ENCODE measurements around the gene NOD2.

The NOD2 gene

DNA sequence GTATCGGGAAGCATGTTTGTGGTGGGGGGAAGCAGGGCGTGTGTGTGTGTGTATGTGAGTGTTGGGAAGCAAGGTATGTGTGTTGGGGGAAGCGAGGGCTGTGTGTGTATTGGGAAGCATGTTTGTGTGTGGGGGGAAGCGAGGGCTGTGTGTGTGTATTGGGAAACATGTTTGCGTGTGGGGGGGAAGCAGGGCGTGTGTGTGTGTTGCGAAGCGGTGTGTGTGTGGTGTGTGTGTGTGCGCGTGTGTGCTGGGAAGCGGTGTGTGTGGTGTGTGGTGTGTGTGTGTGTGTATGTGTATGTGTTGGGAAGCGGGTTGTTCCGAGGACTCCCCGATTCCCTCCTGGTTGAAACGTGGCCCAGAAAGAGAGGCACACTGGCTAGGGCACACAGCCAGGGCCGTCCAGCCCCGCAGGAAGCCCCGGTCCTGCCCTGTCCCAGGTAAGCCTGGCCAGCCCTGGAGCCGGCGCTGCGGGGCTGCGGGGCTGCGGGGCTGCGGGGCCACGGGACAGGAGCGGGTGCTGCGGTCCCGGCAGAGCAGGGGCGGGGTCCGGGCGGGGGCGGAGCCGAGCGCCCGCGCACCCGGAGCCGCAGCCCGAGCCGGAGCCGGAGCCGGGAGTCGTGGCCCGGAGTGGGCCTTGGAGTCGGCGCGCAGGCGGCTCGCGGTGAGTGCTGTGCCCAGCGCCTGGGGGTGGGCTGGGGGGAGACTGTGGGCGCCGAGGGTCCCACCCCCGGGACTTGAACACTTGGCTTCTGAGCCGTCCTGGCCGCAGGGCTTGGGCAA is at the start of gene NOD2:
Gene NOD2 (plus strand): TSS at position 608 of the 783 bp plus-strand sequence. CDS start 5,890 bp downstream, outside the sequence.
- DNase-seq: no peak

GRCh38 chr16:50644245-50644644 is 49.2 kb upstream of the NOD2 start:
- DNase-seq: no peak

- DNase-seq: no peak
Observed at GRCh38 chr16:50644729-50645128, 48.7 kb upstream of the NOD2 start.

GRCh38 chr16:50645563-50646220 is 47.7 kb upstream of the NOD2 start:
- DNase-seq: no peak

DNA sequence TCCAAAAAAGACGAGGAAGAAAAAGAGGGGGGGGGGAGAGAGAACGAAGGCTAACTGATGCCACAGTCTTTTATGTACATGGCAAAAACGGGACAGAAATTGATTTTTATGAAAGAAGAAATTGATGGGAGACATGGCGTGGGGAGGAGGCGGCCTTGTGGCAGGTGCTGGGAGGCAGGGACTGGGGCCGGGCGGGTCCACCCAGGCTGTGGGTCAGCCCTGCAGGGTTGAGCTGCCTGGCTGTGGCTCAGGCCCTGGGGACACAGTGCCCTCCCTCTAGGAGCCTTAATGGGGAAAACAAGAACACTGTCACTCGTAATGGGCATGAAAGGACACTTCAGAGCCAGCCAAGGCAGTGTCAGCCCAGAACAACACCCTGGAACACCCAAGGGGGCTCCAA is 47.1 kb upstream of the NOD2 start:
- DNase-seq: no peak

DNA sequence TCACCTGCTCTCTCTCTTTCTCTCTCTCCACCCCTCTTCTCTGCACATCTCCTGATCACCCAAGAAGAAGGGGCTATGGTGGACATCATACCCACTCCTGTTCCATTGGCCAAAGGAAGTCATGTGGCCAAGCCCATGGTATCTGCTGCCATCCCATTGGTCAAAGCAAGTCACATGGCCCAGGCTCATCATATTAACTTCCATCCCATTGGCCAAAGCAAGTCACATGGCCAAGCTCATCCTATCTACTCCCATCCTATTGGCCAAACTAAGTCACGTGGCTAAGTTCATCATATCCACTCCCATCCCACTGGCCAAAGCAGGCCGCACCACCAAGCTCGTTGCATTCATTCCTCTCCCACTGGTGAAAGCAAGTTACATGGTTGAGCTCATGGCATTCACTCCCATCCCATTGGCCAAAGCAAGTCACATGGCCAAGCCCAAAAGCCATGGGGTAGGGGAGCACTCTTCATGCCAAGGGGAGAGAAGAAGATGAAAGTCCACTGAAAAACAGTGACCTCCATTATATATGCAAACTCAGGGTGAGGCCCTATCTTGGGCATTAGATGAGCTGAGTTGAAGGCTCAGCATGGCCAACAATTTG is 41.5 kb upstream of the NOD2 start:
- no peak for DNase-seq

GRCh38 chr16:50652836-50653425 is 40.5 kb upstream of the NOD2 start:
- no peak for DNase-seq

DNA sequence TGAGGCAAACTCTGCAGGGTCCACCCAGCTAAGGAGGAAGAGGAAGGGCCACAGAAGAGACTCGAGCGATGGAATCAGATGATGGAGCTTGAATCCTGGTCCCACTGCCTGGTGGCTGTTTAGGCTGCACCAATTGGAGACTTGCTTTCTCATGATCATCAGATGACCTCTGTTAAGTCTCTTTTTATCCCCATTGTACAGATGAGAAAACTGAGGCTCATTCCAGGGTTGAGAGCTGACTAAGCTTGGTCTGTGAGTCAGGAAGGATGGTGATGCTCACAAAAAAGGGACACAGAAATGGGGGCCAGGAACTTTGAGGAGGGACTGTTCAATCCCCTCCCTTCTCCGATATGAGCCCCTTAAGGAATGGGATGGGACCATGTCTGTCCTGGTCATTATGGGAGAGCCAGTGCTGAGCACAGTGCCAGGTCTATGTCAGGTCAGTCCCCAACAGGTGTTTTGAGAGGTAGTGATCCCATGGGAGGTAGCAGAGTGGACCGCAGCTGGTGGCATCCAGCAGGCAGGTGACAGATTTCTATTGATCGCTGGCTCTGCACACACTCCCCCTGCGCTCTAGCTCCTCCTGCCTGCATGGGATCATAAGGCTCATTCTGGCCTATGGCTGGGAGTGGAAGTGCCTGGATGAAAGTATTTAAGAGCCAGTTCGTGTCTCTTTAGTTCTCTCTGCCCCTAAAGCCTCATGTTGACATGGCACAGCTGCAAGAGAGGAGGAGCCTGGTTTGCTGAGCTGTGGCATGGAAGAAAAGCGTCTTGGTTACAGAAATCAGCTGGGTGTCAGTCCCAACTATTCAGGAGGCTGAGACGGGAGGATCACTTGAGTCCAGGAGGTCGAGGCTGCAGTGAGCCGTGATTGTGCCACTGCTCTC is 39.5 kb upstream of the NOD2 start:
- DNase-seq: no peak

DNA sequence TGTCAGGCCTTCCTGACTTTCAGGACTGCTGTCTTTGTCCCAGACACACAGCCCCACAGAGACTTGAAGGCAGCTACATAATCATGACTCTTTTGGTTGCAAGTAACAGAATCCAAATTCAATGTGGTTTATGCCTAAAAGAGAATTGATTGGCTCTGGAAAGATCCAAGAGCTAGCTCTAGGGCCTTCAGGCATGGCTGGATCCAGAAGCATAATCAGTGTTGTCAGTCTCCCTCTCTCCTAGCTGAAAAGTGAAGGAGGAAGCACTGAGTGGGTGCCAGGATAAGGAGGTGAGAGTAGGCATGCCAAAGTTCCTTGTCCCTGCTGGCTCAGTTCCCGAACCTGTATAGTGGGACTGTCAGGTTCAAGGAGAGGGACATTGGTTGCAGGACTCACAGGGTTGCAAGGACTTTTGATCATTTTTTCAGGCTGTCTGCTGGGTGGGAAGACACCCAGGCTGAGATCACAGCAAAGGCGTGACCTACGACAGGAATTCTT is 37.8 kb upstream of the NOD2 start:
- no peak for DNase-seq

- DNase-seq: no peak
Observed at GRCh38 chr16:50657241-50657640, 36.2 kb upstream of the NOD2 start.

GRCh38 chr16:50659806-50660205 is 33.6 kb upstream of the NOD2 start:
- no peak for DNase-seq

DNA sequence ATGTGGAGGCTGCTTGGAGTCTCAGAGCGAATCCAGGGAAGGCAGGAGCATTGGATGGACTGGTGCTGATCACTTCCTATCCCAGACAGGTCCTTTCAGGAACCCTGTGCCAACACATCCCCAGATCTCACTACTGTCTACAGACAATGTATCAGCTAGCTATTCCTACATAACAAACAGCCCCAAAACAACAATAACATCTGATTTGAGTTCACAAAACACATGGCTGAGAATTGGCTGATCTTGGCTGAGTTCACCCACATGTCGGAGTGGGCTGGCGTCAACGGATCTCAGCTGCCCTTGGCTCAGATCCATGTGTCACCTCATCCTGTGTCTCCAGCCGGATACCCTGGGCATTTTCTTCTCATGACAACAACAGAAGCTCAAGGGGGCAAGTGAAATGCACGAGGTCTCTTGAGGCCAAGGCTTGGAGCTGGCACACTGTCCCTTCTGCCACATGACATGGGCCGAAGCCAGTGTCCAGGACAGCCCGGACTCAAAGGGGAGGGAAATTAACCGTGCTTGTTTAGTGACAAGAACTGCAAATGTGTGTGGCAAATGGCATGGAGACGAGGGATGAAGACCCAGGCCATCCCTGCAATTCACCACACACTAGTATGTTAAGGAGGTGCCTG is 31.0 kb upstream of the NOD2 start:
- no peak for DNase-seq

DNA sequence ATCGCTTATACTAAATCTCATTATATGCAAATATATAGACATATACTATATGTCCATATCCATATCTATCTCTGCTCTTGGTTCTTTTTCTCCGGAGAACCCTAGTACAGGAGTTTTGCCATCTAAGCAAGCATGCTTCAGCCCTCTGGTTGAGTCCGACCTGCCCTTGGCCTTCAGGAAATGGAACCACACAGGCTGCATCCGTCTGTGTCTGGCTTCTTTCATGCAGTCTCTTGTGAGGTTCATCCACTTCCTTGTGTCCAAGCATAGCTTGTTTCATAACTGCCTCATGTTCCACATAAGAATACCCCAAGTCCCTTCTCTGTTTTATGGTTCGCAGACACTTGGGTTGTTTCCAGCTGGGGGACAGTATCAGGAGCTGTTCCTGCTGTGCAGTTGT is 29.1 kb upstream of the NOD2 start:
- DNase-seq: no peak

- peak; percentile 0 for DNase-seq
Observed at GRCh38 chr16:50665128-50665878, 28.1 kb upstream of the NOD2 start.

GRCh38 chr16:50666658-50667496 is 26.5 kb upstream of the NOD2 start:
- no peak for DNase-seq

DNA sequence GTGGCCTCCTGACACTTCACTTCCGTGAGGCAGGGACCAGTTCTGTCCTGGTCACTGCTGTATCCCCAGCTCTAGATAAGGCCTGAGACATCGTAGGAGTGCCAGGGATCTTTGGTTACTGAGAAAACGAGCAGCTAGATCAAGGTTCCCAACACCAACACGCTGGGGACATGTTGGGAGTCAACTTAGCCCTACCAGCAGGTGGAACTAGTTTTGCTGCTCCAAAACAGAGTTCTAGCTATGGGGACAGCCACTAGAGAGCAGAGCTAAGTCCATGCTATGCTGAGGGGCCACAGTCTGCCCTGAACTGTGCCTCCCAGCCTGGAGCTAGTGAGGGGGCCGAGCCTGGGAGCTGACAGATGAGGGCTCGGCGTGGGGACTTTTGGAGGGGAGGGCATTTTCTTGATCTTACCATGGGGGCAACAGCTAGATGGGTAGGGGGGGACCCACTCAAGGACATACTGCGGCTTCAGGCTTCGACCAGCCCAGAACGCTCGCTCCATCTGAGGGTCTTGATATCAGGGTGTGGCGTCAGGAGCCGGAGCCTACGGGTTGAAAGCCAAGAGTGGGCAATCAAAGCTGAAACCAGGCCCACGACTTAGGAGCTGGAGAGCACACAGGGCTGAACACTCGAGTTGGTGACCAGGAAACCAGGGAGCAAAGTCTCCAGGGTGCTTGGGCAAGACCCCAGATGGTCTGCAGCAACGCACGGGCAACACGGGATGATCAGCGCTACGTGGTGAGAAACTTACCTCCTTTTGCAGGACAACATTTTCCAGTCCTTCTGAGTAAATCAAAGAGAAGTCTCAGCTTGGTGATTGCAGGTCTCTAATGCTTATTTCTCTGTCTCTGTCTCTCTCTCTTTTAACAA is 25.7 kb upstream of the NOD2 start:
- DNase-seq: no peak

- no peak for DNase-seq
Observed at GRCh38 chr16:50668368-50669008, 24.9 kb upstream of the NOD2 start.

- DNase-seq: no peak
Observed at GRCh38 chr16:50669741-50670140, 23.7 kb upstream of the NOD2 start.

GRCh38 chr16:50670476-50670875 is 22.9 kb upstream of the NOD2 start:
- no peak for DNase-seq

All from NCI-H526 treated with DMSO at 0.1 percent for 48 hours (cell line).